Mucosa of stomach (tissue), 1 donor: Measurements from ENCODE around the gene LRP8.

Source experiments
- H3K27me3 ChIP-seq: one replicate; pipeline ENCODE4 v1.7.0; 2013; ENCODE audit warnings: mild to moderate bottlenecking, low read length; ENCODE audit not compliant: control insufficient read depth, insufficient read depth
- H3K36me3 ChIP-seq: one replicate; pipeline ENCODE4 v1.7.0; 2013; ENCODE audit warnings: low read length; ENCODE audit not compliant: control insufficient read depth, insufficient read depth
- H3K4me1 ChIP-seq: one replicate; pipeline ENCODE4 v1.7.0; 2013; ENCODE audit warnings: mild to moderate bottlenecking, low read length; ENCODE audit not compliant: control insufficient read depth, insufficient read depth
- H3K4me3 ChIP-seq: one replicate; pipeline ENCODE4 v1.7.0; 2013; ENCODE audit warnings: low read length
- H3K9ac ChIP-seq: one replicate; pipeline ENCODE4 v1.7.0; 2013; ENCODE audit warnings: mild to moderate bottlenecking, low read length, moderate library complexity
- H3K9me3 ChIP-seq: one replicate; pipeline ENCODE4 v1.7.0; 2013; ENCODE audit warnings: mild to moderate bottlenecking, low read length, moderate library complexity; ENCODE audit not compliant: control insufficient read depth
- donor health status: Pancreatic carcinoma.

LRP8 gene

GRCh38 chr1:53323316-53323715 lies 4.6 kb downstream of the LRP8 start:
- peaks cover 26% of the 10 kb centered on the region for H3K27me3 ChIP-seq
- H3K9me3 ChIP-seq = no peaks in the 10 kb centered on the region
- peaks cover 31% of the 10 kb centered on the region for H3K4me1 ChIP-seq
- no peak overlapping the region for H3K4me3 ChIP-seq
- H3K9ac ChIP-seq = no peak overlapping the region
- H3K36me3 ChIP-seq = no peaks in the 10 kb centered on the region

GRCh38 chr1:53321776-53322602 lies 5.9 kb downstream of the LRP8 start:
- peaks cover 21% of the 10 kb centered on the region for H3K27me3 ChIP-seq
- H3K36me3 ChIP-seq = no peaks in the 10 kb centered on the region
- H3K9ac ChIP-seq = no peak overlapping the region
- no peak overlapping the region for H3K4me3 ChIP-seq
- H3K4me1 ChIP-seq = peaks cover 25% of the 10 kb centered on the region
- no peaks in the 10 kb centered on the region for H3K9me3 ChIP-seq

DNA sequence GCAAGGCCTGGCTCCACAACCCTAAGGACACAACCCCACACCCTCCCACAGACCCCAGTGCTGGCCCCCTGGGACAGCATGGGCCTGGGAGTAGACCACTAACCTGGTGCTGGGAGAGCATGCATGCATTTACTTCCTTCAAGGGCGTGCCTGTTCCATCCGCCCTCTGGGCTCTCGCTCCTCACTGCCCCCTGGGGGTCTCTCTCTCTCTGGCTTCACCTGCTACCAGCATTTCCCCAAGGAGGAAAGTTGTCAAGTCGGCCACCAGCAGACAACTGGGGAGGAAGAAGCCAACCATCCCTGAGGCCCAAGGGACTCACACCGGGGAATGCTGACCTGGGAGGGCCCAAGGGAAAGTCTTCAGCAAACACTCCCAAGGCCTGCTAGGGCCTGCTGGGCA lies 6.5 kb downstream of the LRP8 start:
- H3K4me3 ChIP-seq = no peak overlapping the region
- H3K9ac ChIP-seq = no peak overlapping the region
- H3K9me3 ChIP-seq = no peaks in the 10 kb centered on the region
- peaks cover 15% of the 10 kb centered on the region for H3K27me3 ChIP-seq
- H3K36me3 ChIP-seq = no peaks in the 10 kb centered on the region
- peaks cover 19% of the 10 kb centered on the region for H3K4me1 ChIP-seq

DNA sequence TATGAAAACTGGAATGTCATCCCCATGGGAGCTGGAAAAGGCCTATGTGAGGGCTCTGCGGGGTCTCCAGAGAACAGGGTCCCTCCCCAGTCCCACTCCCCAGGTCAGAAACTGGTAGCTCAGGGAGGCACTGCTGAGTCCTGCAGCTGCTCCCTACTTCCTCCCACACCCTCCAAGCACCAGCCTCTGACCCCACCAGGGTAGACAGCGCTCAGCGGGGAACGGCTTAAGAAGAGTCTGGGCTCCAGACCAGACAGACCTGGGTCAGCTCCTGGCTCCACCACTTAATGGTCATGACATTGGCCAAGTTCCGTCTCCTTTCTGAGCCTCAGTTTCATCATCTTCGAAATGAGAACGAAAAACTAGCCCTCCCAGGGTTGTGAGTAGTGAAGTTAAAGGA lies 7.2 kb downstream of the LRP8 start:
- H3K4me3 ChIP-seq = no peak overlapping the region
- H3K9ac ChIP-seq = no peak overlapping the region
- H3K4me1 ChIP-seq = peaks cover 18% of the 10 kb centered on the region
- no peaks in the 10 kb centered on the region for H3K9me3 ChIP-seq
- H3K27me3 ChIP-seq = peaks cover 13% of the 10 kb centered on the region
- no peaks in the 10 kb centered on the region for H3K36me3 ChIP-seq

GRCh38 chr1:53319296-53320101 lies 8.4 kb downstream of the LRP8 start:
- H3K9ac ChIP-seq = no peak overlapping the region
- no peaks in the 10 kb centered on the region for H3K9me3 ChIP-seq
- no peaks in the 10 kb centered on the region for H3K36me3 ChIP-seq
- H3K4me1 ChIP-seq = peaks cover 14% of the 10 kb centered on the region
- peaks cover 13% of the 10 kb centered on the region for H3K27me3 ChIP-seq
- no peak overlapping the region for H3K4me3 ChIP-seq

GRCh38 chr1:53317646-53318539 lies 10.0 kb downstream of the LRP8 start:
- H3K9ac ChIP-seq = no peak overlapping the region

DNA sequence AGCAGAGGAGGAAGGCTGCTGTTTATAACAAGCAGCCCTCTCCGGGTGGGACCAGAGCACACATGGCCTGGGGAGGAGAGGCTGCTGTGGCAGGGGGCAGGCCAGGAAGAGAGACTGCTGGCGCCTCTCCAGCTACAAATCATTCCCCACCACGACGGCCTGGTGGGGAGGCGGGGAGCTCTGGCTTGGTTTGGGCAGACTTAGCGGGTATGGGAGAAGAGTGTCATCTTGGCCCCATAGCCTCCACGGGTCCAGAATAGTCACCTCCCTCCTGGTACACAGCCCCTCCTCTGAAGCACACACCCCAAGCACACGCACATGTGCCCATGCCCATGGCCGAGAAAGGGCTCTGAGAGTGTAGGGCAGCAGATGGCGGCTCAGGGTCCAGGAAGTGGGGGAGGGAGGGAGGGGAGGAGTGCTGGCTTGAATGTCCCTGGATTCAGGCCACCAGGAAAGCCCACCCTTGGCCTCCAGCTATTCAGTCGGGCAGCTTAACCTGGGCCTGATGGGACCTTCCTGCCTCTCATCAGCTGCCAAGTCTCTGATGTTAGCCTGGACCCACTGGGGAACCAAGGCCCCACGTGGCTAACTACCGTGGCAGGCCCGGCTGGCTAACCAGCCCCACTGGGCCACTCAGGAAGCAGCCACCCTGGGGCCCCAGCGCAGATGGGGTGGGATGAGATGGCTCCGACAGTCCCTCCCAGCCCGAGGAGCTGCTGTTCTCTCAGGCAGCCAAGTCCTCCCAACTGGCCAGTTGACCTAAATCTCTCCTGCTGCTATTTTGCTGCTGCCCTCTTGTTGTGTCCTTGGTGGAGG lies 10.9 kb downstream of the LRP8 start:
- Histone ChIP-seq H3K9ac (no peak overlapping the region), H3K27me3 (no peaks in the 10 kb centered on the region), H3K9me3 (no peaks in the 10 kb centered on the region), H3K4me1 (peaks cover 10% of the 10 kb centered on the region), H3K4me3 (no peak overlapping the region), H3K36me3 (no peaks in the 10 kb centered on the region)

More at GRCh38 chr1:53317646-53318539, 10.0 kb downstream of the LRP8 start:
- Histone ChIP-seq H3K4me1 (peaks cover 10% of the 10 kb centered on the region), H3K27me3 (no peaks in the 10 kb centered on the region), H3K36me3 (no peaks in the 10 kb centered on the region), H3K4me3 (no peak overlapping the region), H3K9me3 (no peaks in the 10 kb centered on the region)

DNA sequence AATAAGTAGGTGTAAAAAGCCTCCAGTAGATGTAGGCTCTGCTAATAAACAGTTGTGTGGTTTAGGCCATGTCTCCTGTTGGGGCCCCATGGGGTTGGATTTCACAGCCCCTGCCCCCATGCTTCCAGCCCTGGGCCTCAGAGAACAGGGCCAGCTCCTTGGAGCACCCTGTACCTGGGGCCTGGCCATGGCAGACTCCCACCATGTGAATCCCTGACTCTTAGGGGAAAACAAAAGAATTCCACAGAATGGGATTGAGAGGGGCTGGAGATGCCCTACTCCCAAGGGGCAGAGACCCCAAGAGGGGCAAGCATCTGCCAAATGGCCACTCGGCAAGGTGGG lies 11.5 kb downstream of the LRP8 start:
- H3K4me3 ChIP-seq = no peak overlapping the region
- peaks cover 10% of the 10 kb centered on the region for H3K4me1 ChIP-seq
- H3K36me3 ChIP-seq = no peaks in the 10 kb centered on the region
- H3K9me3 ChIP-seq = no peaks in the 10 kb centered on the region
- H3K9ac ChIP-seq = no peak overlapping the region
- no peaks in the 10 kb centered on the region for H3K27me3 ChIP-seq

DNA sequence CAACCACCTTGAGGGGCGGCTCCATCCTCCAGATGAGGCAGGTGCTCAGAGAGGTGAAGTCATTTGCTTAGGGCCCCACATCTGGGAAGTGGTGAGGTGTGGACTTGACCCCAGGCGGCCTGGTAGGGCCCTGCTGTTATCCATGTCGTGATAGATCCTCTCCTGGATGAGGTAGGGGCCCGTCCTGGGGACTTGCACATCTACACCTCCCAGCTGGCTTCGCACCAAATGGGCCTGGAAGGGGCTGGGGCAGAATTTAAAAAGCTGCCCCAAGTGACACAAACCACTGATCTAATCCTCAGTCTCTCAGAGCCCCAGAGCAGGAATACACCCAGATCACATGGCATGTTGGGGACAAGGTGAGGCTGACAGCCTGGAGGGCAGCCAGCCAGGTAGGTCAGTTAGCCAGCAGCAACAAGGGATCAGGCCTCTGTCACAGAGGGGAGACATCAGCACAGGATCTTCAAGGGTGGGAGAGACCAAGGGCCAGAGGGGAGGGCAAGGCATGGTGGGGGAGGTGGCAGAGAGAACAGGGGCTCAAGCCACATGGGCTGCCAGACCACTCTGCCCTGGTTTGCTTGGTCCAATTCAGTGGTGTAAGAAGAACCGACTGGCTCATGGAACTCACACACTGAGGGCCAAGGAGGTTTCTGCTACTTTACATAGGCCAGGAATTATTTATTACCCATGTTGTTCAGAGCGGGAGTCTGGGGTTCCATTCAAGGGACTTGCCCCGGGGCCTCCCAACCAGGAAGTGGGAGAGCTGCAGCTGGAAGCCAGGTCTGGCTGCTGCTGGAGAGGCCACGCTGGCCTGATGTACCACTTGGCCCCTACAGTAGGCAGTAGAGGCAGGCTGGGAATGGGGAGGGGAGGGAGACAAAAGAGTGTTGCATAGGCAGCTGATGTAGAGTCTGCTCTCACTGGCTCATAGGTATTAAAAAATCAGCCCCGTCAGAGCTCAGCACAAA lies 12.1 kb downstream of the LRP8 start:
- H3K9me3 ChIP-seq = no peaks in the 10 kb centered on the region
- H3K27me3 ChIP-seq = no peaks in the 10 kb centered on the region
- peaks cover 10% of the 10 kb centered on the region for H3K4me1 ChIP-seq
- no peaks in the 10 kb centered on the region for H3K36me3 ChIP-seq
- H3K9ac ChIP-seq = no peak overlapping the region
- no peak overlapping the region for H3K4me3 ChIP-seq

GRCh38 chr1:53315046-53315445 lies 12.8 kb downstream of the LRP8 start:
- H3K4me3 ChIP-seq = no peak overlapping the region
- H3K9me3 ChIP-seq = no peaks in the 10 kb centered on the region
- H3K36me3 ChIP-seq = no peaks in the 10 kb centered on the region
- no peaks in the 10 kb centered on the region for H3K27me3 ChIP-seq
- no peak overlapping the region for H3K9ac ChIP-seq
- H3K4me1 ChIP-seq = peaks cover 10% of the 10 kb centered on the region
